ENCODE measurements around the gene LAIR2. TPM values are rescaled to one million over a fixed set of nuclear protein-coding genes. Genes with fewer than 3 reads are reported as not detected.

Gene LAIR2
- total RNA-seq, 2 experiments from 2014 or later = 1.8 to 2.2 TPM

- POLR2A ChIA-PET = no interaction called here
- CTCF ChIA-PET = no interaction called here
Observed at GRCh38 chr19:54521860-54522513, 19.4 kb downstream of the LAIR2 start.

DNA sequence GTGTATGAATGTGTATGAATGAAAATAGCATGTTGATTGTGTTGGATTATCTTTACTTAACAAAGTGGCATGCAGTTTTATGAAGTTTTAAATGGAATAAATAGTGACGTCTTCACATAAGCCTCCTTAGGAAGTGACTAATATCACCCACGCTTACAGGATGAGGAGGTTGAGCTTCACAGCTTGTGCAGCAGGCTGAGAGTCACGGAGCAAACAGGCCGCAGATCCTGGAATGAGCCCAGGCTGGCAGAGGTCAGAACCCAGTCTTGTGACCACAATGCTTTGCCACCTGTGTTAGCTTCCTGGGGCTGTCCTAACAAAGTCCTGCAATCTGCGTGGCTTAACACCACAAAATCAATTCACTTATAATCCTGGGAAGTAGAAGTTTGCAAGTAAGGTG lies 20.8 kb downstream of the LAIR2 start:
- CTCF ChIA-PET = no interaction called here
- POLR2A ChIA-PET = no interaction called here

DNA sequence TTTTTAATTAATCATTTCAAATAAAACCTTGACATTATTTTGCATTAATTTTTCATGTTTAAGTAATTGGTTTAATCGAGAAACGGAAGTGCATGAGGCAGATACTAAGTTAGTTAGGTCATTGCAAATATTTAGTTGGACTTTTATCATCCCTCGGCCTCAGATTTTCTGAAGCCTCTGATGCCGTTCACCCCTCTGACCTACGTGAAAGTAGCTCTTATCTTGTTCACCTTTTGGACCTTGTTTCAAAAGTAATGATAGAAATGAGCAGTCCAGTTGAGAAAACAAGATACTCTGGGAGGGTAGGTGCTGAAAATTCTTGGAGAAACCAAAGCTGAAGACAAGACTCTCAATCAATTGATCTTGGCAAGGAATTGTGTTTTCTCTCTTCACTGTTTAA lies 23.0 kb downstream of the LAIR2 start:
- ChIA-PET CTCF (interaction anchor here (1.0 kb wide), 1 partner anchor 45 kb away, joined by 3 read pairs; no protein-coding TSS in a partner anchor), POLR2A (no interaction called here)

DNA sequence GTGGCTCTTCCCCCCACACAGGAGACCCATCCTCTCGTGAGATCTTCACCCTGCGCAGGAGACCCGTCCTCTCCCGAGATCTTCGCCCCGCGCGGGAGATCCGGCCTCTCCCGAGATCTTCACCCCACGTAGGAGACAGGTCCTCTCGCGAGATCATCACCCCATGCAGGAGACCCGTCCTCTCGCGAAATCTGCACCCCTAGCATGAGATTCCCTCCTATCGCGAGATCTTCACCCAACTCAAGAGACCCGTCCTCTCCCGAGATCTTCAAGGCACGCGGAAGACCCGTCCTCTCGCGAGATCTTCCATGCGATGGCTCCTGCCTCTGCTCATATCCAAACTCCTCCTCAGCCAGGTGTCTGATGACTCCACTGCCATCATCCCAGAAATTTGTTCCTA lies 24.3 kb downstream of the LAIR2 start:
- ChIA-PET CTCF (no interaction called here), POLR2A (no interaction called here)

DNA sequence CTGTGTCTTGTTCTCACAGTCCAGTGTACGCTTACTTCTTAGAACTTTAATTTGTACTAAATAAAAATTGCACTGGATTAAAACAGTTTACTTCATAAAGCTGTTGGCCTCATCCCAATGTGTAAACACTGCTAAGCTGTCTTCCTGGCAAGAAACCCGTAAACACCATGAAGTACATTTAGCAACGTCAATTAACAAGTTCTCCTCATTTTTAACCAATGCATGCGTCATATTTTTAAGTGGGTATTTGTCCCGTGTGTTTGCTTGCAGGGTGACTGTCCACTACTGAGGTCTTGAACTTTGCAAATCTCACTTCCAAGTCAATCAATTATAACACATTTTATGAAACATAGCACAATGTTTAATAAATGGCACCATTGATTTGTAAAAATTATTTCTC lies 28.2 kb downstream of the LAIR2 start:
- POLR2A ChIA-PET = no interaction called here
- CTCF ChIA-PET = no interaction called here

DNA sequence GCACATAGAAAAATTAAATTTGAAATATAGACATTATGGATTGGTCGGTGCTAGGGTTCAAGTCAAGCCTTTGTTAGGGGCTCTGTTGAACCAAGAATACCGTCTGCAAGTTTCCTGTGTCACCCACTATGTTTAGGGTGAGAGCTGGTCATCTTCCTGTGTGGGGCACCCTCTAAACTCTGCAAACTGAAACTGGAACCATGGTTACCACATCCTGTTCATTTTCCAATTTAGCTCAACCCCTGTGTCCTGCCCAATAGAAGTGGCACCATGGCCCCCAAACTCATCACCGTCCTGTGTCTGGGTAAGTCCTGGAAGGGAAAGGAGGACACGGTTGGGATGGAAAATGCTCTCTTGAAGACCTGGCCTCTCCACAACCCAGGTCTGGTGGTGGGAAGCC lies 29.9 kb downstream of the LAIR2 start:
- ChIA-PET POLR2A (no interaction called here), CTCF (no interaction called here)

GRCh38 chr19:54533476-54533875 lies 30.8 kb downstream of the LAIR2 start:
- CTCF ChIA-PET = no interaction called here
- POLR2A ChIA-PET = no interaction called here

DNA sequence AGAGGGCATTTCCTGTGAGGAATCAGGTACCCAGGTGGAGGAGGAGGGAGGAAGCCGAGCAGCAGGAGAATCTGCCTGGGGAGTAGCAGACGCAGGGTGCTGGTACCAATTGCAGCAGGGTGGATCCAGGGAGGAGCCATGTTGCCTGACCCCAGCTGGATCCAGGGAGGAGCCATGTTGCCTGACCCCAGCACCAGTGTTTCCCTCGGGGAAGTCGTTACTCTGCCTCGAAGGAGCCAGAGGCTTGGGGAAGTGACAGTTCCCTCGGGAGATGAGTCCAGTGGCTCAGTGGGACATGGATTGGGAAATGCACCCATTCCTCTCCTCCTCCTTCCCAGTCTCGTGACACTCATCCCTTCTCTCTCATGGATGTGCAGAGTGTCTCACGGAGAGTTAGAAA lies 31.5 kb downstream of the LAIR2 start:
- POLR2A ChIA-PET = no interaction called here

DNA sequence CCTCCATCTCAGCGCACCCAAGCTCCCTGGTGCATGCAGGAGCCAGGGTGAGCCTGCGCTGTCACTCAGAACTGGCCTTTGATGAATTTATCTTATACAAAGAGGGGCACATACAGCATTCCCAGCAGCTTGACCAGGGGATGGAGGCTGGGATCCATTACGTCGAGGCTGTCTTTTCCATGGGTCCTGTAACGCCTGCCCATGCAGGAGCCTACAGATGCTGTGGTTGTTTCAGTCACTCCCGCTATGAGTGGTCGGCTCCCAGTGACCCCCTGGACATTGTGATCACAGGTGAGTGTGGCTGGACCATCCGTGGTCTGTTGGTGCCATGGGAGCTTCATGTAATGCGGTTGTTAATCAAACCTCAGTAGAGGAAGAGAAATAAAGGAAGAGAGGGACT lies 33.0 kb downstream of the LAIR2 start:
- ChIA-PET POLR2A (no interaction called here), CTCF (no interaction called here)

More for the DNA sequence above, 31.5 kb downstream of the LAIR2 start:
- CTCF ChIA-PET = no interaction called here

- CTCF ChIA-PET = interaction anchor here (0.7 kb wide), 1 partner anchor 22 kb away, joined by 3 read pairs; no protein-coding TSS in a partner anchor
- POLR2A ChIA-PET = no interaction called here
Observed at GRCh38 chr19:54536956-54537355, 34.3 kb downstream of the LAIR2 start.

DNA sequence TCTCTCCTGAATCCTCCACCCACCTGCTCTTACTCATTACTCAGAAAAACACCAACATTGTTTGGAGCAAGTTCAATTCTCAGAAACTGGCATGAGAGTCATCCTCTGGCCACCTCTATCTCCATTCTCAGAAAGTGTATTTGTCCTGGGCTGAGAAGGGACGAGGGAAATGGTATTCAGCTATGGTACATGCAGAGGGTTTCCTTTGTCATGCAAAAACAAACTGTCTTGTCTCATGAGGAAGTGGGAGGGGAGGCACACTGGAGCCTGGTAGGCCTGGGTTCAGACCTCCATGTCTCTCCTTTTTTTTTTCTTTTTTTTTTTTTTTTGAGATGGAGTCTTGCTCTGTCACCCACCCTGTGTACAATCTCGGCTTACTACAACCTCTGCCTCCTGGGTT lies 39.1 kb downstream of the LAIR2 start:
- POLR2A ChIA-PET = no interaction called here
- CTCF ChIA-PET = no interaction called here

DNA sequence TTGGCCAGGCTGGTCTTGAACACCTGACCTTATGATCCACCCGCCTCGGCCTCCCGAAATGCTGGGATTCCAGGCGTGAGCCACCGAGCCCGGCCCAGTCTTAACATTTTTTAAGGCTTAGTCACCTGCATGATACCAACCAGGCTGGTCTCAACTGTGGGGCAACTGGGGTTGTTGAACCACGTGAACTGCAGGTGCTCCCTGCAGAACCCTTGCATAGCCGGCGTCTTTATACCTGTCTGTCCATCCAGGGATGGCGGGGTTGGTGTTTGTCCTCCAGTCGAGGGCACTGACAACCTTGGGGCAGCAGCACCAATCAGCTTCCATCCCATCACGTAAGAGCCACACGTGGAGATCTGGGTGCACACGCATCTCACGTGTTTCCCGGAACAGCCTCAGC lies 46.2 kb downstream of the LAIR2 start:
- ChIA-PET CTCF (interaction anchor here (0.7 kb wide), 1 partner anchor 391 kb away, joined by 3 read pairs; no protein-coding TSS in a partner anchor), POLR2A (no interaction called here)

DNA sequence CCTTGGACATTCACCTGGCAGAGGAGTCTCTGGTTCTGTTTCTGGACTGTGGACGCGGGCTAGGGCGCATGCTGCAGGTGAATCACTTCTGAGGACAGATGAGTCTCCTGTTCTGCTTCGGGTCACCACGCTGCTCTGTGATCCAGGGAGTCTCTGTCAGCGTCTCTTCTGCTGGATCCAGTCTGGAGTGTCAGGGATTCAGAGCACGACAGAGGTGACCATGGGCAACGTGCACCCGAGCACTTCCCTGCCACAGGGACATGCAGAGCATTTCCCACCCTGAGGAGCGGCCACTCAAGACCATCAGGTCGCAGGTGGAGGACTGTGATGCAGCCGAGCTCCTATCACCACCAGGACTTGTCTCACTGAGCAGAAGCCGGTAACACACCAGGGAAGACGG lies 46.6 kb downstream of the LAIR2 start:
- POLR2A ChIA-PET = no interaction called here

GRCh38 chr19:54551293-54551692 lies 48.7 kb downstream of the LAIR2 start:
- ChIA-PET POLR2A (no interaction called here), CTCF (interaction anchor here (0.5 to 0.6 kb wide), 2 partner anchors 124 to 1163 kb away, joined by 3 read pairs; no protein-coding TSS in a partner anchor)

More for the DNA sequence above, 46.6 kb downstream of the LAIR2 start:
- CTCF ChIA-PET = no interaction called here

DNA sequence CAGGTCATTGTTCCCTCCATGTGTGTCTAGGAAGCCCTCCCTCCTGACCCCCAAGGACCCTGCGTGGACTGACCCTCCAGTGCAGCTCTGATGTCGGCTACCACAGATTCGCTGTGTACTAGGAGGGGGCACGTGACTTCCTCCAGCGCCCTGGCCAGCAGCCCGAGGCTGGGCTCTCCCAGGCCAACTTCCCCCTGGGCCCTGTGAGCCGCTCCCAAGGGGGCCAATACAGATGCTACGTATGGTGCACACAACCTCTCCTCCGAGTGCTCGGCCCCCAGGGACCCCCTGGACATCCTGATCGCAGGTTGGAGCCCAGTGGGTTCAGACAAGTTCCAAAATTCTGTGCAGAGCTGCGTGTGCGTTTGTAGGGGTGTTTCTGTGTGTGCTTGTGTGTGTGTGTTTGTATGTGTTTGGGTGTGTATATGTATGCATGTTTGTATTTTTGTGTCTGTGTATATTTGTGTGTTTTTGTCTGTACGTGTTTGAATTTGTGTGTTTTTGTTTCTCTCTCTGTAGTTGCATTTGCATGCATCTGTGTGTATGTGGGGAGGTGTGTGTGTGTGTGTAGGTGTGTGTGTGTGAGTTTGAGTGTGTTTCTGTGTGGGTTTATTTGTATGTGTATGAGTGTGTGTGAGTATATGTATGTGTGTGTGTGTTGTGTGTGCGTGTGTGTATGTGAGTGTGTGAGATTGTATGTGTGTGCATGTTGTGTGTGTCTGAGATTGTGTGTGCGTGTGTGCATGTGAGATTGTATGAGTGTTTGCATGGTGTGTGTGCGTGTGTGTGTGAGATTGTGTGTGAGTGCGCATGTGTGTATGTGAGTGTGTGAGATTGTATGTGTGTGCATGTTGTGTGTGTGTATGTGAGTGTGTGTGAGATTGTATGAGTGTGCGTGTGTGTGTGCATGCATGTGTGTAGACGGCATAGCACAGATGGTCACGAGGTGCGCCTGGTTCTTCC lies 49.6 kb downstream of the LAIR2 start:
- POLR2A ChIA-PET = no interaction called here
- CTCF ChIA-PET = interaction anchor here (0.6 kb wide), 1 partner anchor 1162 kb away, joined by 3 read pairs; no protein-coding TSS in a partner anchor

- CTCF ChIA-PET = no interaction called here
- POLR2A ChIA-PET = no interaction called here
Observed at GRCh38 chr19:54552913-54553310, 50.3 kb downstream of the LAIR2 start.

DNA sequence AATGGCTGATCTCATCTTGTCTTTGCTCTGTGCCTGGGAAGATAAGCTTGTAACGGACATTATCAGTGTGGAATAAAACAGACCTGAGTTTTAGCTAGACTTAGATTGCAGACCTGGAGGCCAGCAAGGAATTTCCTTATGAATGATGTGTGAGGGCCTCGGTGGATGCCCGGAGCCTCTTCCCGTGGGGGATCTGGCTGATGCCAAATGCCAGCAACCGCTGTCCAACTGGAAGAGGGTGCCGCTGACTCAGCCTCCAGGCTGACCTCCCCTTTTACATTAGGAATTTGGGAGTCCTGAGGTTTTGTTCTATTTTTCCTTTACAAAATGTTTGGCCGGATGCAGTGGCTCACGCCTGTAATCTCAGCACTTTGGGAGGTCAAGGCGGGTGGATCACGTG lies 51.4 kb downstream of the LAIR2 start:
- ChIA-PET CTCF (no interaction called here), POLR2A (no interaction called here)

- CTCF ChIA-PET = no interaction called here
- POLR2A ChIA-PET = no interaction called here
Observed at GRCh38 chr19:54554896-54555295, 52.3 kb downstream of the LAIR2 start.

GRCh38 chr19:54556194-54556593 lies 53.6 kb downstream of the LAIR2 start:
- ChIA-PET CTCF (no interaction called here), POLR2A (no interaction called here)

DNA sequence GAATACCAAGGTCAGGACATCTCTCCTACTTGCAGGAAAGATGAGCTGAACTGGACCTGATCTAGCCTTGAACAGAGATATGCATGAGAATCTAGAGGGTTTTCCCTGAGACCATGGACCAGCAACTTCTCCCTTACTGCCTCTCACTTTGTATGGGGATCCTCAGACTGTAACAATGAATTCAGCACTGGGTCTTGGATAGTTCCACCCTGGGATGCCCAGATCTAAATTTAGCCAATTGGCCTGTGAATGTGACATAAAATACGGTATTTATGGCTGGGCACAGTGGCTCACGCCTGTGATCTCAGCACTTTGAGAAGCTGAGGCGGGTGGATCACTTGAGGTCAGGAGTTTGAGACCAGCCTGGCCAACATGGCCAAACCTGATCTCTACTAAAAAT lies 55.7 kb downstream of the LAIR2 start:
- ChIA-PET POLR2A (no interaction called here), CTCF (no interaction called here)
